Hematopoietic multipotent progenitor cell (in vitro differentiated cells): ENCODE data around the gene SNX4. TPM values are rescaled to one million over a fixed set of nuclear protein-coding genes. Genes with fewer than 3 reads are reported as not detected.
A peak's percentile ranks its signal among the peaks of the same experiment; 100 is the strongest.

Experiments used
- DNase-seq, 3 donors: peaks; one replicate each; pipeline ENCODE4 v3.0.0-alpha.2; 2011 to 2015; ENCODE audit warnings: low read depth in 2 of 3, low spot score in 2 of 3
- total RNA-seq: library from RNA; depleted of rRNA; stranded (reverse); fragments of >200 nt; gene quantifications from one replicate; pipeline ENCODE4 v1.2.3, GENCODE V29; 2012

SNX4 gene
- total RNA-seq, 1 donor: 15.1 TPM

DNA sequence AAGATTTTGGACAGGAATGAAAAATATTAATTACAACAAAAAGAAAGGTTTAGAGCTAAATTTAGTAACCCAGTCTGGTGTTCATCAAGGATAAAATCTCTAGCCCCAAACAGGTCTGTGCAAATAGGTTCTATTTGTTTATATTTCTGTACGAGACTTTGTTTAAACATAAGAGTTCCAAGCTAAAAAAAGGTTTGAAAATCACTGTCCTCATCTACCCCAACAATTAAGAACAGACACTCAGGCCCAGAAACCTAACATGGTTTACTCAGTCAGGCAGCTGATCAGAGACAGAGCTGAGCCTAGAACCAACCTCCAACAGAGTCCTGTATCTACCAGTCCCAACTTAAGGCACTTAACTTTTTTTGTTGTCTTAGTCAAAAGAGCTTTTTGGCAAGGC, 49.3 kb downstream of the SNX4 start:
- no peak for DNase-seq

DNA sequence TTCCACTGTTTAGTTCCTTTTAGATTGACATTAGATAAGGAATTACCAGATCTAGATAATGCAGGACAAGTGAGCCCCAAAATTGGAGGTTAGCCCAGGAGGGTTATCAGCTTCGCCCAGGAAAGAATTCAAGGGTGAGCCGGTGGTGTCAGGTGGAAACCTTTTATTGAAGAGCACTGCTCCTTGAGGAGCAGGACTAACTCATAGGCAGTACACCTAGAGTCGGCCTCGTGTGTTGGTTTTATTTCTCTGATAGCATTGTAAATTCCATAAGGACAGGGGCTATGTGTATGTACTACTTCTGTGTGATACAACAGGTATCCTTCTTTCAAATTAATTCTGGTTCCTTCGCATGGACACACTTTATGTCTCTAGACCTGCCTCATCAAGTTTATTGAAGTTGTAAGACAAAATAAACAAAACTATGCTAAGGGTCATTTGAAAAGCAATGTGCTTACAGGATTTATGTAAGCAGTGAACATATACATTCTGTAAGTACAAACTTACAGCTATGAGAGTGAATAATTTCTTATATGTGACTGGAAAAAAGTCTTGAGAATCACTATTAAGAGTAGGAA, 57.2 kb downstream of the SNX4 start:
- no peak for DNase-seq

- no peak for DNase-seq
Measured at GRCh38 chr3:125461896-125462295, 58.1 kb downstream of the SNX4 start.

DNA sequence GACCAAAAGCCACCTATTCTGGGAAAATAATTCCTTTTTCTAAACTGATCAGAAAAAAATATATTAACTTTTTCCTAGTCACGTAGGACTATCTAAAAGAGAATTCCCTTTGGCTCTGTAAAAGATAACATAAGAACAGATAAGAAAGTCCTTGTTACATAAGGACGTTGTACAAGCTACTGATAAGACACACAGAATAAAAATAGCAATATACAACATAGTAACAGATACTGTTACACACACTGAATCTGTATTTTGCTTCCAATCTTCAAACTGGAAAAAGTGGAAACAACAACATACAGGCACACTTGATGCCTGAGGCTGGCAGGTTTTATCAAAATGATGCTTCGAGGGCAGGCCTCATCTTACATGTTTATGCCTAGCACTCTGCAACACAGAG, 59.8 kb downstream of the SNX4 start:
- no peak for DNase-seq

DNA sequence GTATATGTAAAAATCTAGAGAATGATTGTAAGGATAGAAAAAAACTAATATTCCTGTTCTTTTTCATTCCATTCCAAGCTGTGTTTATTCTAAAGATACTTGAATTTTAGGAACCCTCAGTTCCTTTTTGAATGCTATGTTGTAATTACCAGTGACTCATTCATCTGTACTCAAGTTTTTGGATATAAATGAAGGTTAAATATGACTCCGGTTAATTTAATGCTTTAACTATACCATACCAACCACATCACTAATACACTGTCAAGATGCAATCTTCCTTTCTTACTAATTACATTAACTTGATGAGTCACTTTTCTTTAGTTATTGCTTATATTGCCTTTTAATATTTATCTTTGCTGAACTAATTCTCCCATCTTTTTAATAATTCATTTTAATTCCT, 76.1 kb downstream of the SNX4 start:
- no peak for DNase-seq

- DNase-seq: no peak
Measured at GRCh38 chr3:125442506-125442905, 77.5 kb downstream of the SNX4 start.

DNA sequence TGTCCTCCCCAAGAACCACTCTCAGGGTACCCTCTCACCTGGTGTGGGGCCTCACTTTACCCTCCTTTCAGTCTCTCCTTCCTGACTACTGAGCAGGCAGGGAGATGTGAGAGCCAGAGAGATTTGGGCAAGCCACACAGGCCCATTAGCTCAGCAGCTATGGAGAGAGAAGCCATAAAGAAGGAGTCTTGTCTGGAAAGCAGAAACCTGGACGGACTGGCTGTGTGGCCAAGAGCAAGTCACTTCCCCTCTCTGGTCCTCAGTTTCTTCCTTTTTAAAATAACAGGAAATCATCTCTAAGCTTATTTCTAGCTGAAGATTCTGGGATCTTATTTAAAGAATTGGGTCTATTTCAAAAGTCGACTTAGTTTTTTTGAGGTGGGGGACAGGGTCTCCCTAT, 79.0 kb downstream of the SNX4 start:
- no peak for DNase-seq

DNA sequence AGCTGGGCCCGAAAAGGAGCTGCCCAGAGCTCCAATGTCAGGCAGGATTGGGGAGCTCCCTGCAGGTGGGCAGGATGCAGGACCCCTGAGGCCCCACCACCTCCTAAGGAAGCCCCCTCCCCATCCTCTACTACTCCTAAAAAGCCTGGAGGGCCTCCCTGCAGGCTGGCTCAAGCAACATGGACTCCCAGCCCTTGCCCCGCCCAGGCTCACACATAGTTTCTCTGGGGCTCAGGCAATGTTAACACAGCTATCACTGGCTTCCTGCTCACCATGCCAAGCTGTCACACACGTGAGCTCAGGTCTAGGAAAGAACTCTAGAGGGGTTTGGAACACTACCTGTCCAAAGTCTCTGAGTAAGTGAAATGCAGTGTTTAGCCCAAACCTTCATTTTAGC, 79.4 kb downstream of the SNX4 start:
- DNase-seq: no peak

- peak; percentile 38 to 59 (median 41) for DNase-seq
Measured at GRCh38 chr3:125437631-125438435, 82.2 kb downstream of the SNX4 start.

DNA sequence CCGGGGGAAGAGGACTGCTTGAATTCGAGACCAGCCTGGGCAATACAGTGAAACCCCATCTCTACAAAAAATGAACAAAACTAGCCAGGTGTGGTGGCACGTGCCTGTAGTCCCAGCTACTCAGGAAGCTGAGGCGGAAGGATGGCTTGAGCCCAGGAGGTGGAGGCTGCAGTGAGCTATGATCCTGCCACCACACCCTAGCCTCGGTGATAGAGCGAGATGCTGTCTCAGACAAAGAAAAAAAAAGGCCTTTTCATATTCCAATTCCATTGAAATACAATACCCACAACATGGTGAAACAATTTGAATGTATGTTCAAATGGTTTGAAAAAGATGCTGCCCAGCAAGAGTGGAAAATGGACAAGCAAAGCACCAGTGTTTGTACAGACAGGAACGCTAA, 83.1 kb downstream of the SNX4 start:
- DNase-seq: no peak

- DNase-seq: no peak
Measured at GRCh38 chr3:125435231-125435630, 84.8 kb downstream of the SNX4 start.

DNA sequence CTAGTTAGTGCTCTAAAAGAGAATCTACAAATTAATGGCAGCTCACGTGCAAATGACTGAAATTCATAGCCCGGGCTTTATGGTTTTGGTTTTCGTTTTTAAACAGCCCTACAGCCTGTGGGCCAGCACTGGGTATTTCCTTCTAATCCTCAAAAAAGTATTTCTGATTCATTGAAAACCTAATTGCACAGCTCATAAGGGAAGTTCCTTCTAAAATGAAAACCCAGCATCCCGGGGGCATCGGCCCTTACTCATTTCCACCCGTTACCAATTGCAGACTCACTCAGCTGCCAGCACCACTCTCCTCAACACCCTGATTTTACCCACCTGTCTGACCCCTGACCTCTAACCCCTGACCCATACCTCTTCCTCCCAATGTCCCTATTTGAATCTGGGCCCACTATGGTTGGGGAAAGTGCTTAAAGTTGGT, 85.4 kb downstream of the SNX4 start:
- DNase-seq: no peak

DNA sequence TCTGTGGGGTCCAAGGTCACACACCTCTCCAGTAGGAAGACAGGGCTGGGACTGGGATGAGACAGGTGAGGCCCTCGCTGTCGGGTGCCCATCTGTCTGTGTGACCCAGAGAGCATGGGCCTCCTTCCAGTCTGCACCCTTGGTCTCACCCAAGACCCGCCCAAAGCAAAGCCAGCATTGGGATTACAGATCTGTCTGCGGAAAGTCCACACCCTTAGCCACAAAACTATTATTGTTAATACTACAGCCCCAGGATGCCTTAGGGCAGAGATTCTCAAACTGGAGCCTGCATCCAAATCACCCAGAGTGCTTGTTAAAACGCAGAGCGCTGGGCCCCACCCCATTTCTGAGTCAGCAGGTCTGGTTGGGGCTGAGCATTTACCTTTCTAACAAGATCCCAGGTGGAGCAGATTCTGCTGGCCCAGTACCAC, 86.4 kb downstream of the SNX4 start:
- no peak for DNase-seq

GRCh38 chr3:125433091-125433534, 86.9 kb downstream of the SNX4 start:
- peak in 2 of 3 donors; percentile 34 for DNase-seq

- no peak for DNase-seq
Measured at GRCh38 chr3:125431912-125432790, 87.9 kb downstream of the SNX4 start.

DNA sequence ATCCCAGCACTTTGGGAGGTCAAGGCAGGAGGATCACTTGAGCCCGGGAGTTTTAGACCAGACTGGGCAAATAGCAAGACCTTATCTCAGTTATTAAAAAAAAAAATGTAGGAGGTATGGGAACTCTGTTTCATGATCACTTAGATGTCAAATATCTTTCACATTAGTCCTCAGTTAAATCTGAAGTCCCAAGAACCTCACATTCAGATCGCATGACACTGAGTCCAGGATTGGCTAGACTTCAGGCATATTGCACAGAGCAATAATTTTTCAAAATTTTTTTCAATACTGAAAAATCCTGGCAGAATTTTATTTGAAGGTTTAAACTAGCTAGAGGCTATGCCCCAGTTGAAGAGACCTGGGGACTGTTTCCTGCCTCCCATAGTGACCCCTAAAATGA, 88.6 kb downstream of the SNX4 start:
- DNase-seq: no peak

DNA sequence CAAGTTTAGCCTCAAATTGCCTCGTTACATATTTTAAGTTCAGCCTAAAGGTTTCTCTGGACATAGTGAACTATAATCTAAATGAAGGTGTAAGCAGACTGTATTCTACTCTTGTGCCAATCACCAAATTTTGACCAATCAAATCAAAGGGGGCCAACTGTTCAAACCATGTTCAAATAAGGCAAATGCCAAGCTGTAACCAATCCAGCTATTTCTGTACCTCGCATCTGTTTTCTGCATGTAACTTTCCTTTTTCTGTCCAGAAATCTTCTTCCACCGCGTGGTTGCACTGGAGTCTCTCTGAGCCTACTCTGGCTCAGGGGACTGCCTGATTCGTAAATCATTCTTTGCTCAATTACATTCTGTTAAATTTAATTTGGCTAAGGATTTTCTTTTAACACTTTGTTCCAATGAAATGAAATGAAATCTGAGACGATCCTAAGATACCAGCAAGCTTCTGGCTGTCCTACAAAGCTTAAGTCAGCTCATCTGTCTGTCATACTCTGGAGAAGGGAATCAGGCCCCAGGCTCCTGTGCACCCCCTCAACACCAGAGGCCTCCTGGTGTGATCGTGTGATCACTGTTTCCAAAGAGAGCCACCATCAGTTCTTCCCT, 91.7 kb downstream of the SNX4 start:
- DNase-seq: no peak

DNA sequence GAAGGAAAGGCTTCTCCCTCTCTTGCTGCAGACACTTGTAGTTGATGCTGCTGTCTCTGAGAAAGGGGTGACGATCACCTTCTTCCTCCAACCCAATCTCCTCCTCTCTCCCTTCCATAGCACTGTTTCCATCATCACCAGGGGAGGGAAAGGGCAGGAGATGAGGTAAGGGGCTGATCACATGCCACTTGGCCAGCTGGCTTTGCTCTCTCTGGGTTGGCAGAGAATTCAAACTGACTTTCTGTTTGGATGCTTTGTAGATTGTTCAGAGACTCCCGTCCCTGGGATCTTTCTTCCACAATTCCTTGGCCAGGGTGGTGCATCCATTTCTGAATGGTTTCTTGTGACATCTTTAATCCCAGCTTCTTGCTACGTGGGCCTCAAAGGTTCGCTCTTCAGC, 101.7 kb downstream of the SNX4 start:
- DNase-seq: no peak

GRCh38 chr3:125416235-125416634, 103.8 kb downstream of the SNX4 start:
- no peak for DNase-seq

- DNase-seq: no peak
Measured at GRCh38 chr3:125414669-125415068, 105.3 kb downstream of the SNX4 start.

DNA sequence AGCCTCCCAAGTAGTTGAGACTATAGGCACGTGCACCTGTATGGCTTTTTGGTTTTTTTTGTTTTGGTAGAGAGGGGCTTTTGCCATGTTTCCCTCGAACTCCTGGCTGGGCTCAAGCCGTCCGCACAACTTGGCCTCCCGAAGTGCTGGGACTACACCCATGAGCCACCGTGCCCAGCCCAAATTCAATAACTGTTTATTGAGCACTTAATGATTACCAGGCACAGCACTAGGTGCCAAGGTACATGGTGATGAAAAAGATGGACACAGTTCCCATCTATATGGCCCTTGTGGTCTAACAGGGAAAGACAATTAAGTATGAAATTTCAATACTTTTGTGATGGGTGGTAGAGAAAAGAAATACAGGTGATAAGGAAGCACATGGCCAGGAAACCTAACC, 109.1 kb downstream of the SNX4 start:
- DNase-seq: no peak
